ENCODE measurements around the gene AKAP6. TPM values are rescaled to one million over a fixed set of nuclear protein-coding genes. Genes with fewer than 3 reads are reported as not detected.

AKAP6 gene
- total RNA-seq, 1 experiment from 2014 or later: 1.9 TPM

- BruUV-seq (replicated peaks): no TSS peak
- Histone ChIP-seq H3K79me2 (ENCODE audit: insufficient read depth, low read length) (no peaks in the 10 kb centered on the region), H3K36me3 (ENCODE audit: control insufficient read depth in 1 of 2, insufficient read depth in 2 of 2, low read length in 2 of 2) (no peaks in the 10 kb centered on the region), H3K27ac (ENCODE audit: low read depth, low read length) (no peak overlapping the region), H3K4me3 (replicated peaks in 1 of 2; ENCODE audit: low read depth in 1 of 2, low read length in 2 of 2) (no peak overlapping the region), H3K4me2 (ENCODE audit: low read length) (no peak overlapping the region), H3K9ac (ENCODE audit: low read length) (no peak overlapping the region), H3K27me3 (ENCODE audit: insufficient read depth, low read length) (no peaks in the 10 kb centered on the region), H3K9me3 (ENCODE audit: control insufficient read depth in 1 of 2, insufficient read depth in 1 of 2, low read depth in 1 of 2, low read length in 2 of 2) (no peaks in the 10 kb centered on the region), H3K9me2 (ENCODE audit: insufficient read depth) (no peaks in the 10 kb centered on the region), H2AFZ (ENCODE audit: low read depth, low read length, poor library complexity, severe bottlenecking) (no peak overlapping the region), H3K4me1 (ENCODE audit: control insufficient read depth in 1 of 2, insufficient read depth in 2 of 2, low read length in 2 of 2) (no peaks in the 10 kb centered on the region), H4K20me1 (ENCODE audit: insufficient read depth) (no peaks in the 10 kb centered on the region)
- ChIA-PET POLR2A (no interaction called here), RAD21 (ENCODE audit: low non-redundant PET in 1 of 2, low total read pairs in 2 of 2, uncharacterized antibody in 2 of 2, unreplicated experiment in 2 of 2) (no interaction called here), CTCF (no interaction called here)
- intact Hi-C loops (cut with micrococcal nuclease): no loop called here
- ATAC-seq (no peak), DNase-seq (ENCODE audit: low read depth, low spot score) (no peak)
- TF ChIP-seq ZBTB33 (IDR thresholded peaks at IDR 0.05; ENCODE audit: extremely low read depth, insufficient replicate concordance, low read length) (no peak), EZH2phosphoT487 (IDR thresholded peaks at IDR 0.05; ENCODE audit: borderline replicate concordance) (no peak), YY1 (IDR thresholded peaks at IDR 0.05; ENCODE audit: extremely low read depth, insufficient replicate concordance, low read depth, low read length) (no peak), SP1 (IDR thresholded peaks at IDR 0.05; ENCODE audit: low read depth) (no peak), EZH2 (IDR thresholded peaks at IDR 0.05) (no peak), JUND (IDR thresholded peaks at IDR 0.05) (no peak), CBX3 (IDR thresholded peaks at IDR 0.05; ENCODE audit: low read depth) (no peak), POLR2AphosphoS5 (IDR thresholded peaks at IDR 0.05; ENCODE audit: low read depth, low read length) (no peak), MAX (IDR thresholded peaks at IDR 0.05) (no peak), EGR1 (IDR thresholded peaks at IDR 0.05; ENCODE audit: low read depth) (no peak), ELF1 (IDR thresholded peaks at IDR 0.05; ENCODE audit: borderline replicate concordance, low read depth) (no peak), CEBPB (IDR thresholded peaks at IDR 0.05; ENCODE audit: low read depth) (no peak), SIN3A (IDR thresholded peaks at IDR 0.05; ENCODE audit: low read depth) (no peak)
- TF ChIP-seq, protein P1, sequence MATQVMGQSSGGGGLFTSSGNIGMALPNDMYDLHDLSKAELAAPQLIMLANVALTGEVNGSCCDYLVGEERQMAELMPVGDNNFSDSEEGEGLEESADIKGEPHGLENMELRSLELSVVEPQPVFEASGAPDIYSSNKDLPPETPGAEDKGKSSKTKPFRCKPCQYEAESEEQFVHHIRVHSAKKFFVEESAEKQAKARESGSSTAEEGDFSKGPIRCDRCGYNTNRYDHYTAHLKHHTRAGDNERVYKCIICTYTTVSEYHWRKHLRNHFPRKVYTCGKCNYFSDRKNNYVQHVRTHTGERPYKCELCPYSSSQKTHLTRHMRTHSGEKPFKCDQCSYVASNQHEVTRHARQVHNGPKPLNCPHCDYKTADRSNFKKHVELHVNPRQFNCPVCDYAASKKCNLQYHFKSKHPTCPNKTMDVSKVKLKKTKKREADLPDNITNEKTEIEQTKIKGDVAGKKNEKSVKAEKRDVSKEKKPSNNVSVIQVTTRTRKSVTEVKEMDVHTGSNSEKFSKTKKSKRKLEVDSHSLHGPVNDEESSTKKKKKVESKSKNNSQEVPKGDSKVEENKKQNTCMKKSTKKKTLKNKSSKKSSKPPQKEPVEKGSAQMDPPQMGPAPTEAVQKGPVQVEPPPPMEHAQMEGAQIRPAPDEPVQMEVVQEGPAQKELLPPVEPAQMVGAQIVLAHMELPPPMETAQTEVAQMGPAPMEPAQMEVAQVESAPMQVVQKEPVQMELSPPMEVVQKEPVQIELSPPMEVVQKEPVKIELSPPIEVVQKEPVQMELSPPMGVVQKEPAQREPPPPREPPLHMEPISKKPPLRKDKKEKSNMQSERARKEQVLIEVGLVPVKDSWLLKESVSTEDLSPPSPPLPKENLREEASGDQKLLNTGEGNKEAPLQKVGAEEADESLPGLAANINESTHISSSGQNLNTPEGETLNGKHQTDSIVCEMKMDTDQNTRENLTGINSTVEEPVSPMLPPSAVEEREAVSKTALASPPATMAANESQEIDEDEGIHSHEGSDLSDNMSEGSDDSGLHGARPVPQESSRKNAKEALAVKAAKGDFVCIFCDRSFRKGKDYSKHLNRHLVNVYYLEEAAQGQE (IDR thresholded peaks at IDR 0.05; ENCODE audit: low read depth): no peak
- TF ChIP-seq, protein P2, sequence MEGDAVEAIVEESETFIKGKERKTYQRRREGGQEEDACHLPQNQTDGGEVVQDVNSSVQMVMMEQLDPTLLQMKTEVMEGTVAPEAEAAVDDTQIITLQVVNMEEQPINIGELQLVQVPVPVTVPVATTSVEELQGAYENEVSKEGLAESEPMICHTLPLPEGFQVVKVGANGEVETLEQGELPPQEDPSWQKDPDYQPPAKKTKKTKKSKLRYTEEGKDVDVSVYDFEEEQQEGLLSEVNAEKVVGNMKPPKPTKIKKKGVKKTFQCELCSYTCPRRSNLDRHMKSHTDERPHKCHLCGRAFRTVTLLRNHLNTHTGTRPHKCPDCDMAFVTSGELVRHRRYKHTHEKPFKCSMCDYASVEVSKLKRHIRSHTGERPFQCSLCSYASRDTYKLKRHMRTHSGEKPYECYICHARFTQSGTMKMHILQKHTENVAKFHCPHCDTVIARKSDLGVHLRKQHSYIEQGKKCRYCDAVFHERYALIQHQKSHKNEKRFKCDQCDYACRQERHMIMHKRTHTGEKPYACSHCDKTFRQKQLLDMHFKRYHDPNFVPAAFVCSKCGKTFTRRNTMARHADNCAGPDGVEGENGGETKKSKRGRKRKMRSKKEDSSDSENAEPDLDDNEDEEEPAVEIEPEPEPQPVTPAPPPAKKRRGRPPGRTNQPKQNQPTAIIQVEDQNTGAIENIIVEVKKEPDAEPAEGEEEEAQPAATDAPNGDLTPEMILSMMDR (IDR thresholded peaks at IDR 0.05 in 2 of 3, conservative IDR thresholded peaks at IDR 0.05 in 1 of 3; ENCODE audit: borderline replicate concordance in 1 of 3, insufficient read depth in 1 of 3, low read depth in 2 of 3, low read length in 2 of 3): no peak
Measured at GRCh38 chr14:32427726-32428528, 98.8 kb downstream of the AKAP6 start.
